NT2/D1 (cell line): Measurements from ENCODE around the gene SH3BP4.

ENCODE experiments used
- SUZ12 ChIP-seq: IDR thresholded peaks from 2 replicates; pipeline ENCODE4 v1.6.1; 2011; ENCODE audit not compliant: insufficient read length, insufficient read depth; ENCODE audit errors: extremely low read depth
- YY1 ChIP-seq: IDR thresholded peaks from 2 replicates; pipeline ENCODE4 v1.6.1; 2011; ENCODE audit not compliant: insufficient read length, insufficient read depth
- ZNF274 ChIP-seq: IDR thresholded peaks from 2 replicates; pipeline ENCODE4 v1.6.1; 2011; ENCODE audit warnings: mild to moderate bottlenecking, low read depth, low read length

GRCh38 chr2:234967870-234968208 lies 16.0 kb downstream of the SH3BP4 start:
- TF ChIP-seq SUZ12 (no peak), YY1 (no peak), ZNF274 (no peak)
